ENCODE data around the gene CENPU. TPM values are rescaled to one million over a fixed set of nuclear protein-coding genes. Genes with fewer than 3 reads are reported as not detected.

CENPU gene
- polyA plus RNA-seq, 1 donor from 2014 or later, result 13.0 TPM

- H4K20me1 ChIP-seq (ENCODE audit: insufficient read depth), result no peaks in the 10 kb centered on the region
- no peak overlapping the region for H3K4me2 ChIP-seq (ENCODE audit: low read length)
- H3K27me3 ChIP-seq (ENCODE audit: insufficient read depth, low read depth, low read length), result no peaks in the 10 kb centered on the region
- no peak overlapping the region for H3K9ac ChIP-seq (ENCODE audit: low read length)
- no peaks in the 10 kb centered on the region for H3K36me3 ChIP-seq (ENCODE audit: insufficient read depth, low read length)
- no peak overlapping the region for H2AFZ ChIP-seq (ENCODE audit: low read depth, low read length)
- H3K27ac ChIP-seq (ENCODE audit: low read length), result no peak overlapping the region
- no peak for TF ChIP-seq EZH2 (IDR thresholded peaks at IDR 0.05; ENCODE audit: borderline replicate concordance, insufficient read depth, low read length, poor library complexity, severe bottlenecking)
- TF ChIP-seq POLR2AphosphoS5 (IDR thresholded peaks at IDR 0.05), result no peak
- TF ChIP-seq EP300 (conservative IDR thresholded peaks at IDR 0.05; ENCODE audit: poor library complexity, severe bottlenecking), result no peak
- TF ChIP-seq TAF1 (IDR thresholded peaks at IDR 0.05; ENCODE audit: low read depth), result no peak
- TF ChIP-seq RAD21 (conservative IDR thresholded peaks at IDR 0.05), result no peak
- TF ChIP-seq MXI1 (conservative IDR thresholded peaks at IDR 0.05; ENCODE audit: poor library complexity, severe bottlenecking), result no peak
- no peak for TF ChIP-seq CTCF (IDR thresholded peaks at IDR 0.05; ENCODE audit: poor library complexity, severe bottlenecking)
- TF ChIP-seq REST (IDR thresholded peaks at IDR 0.05; ENCODE audit: borderline replicate concordance), result no peak
- no peak for TF ChIP-seq SMC3 (conservative IDR thresholded peaks at IDR 0.05; ENCODE audit: poor library complexity)
- no peaks in the 10 kb centered on the region for H3F3A ChIP-seq (ENCODE audit: insufficient read depth, low read length, poor library complexity, severe bottlenecking)
- no peaks in the 10 kb centered on the region for H3K9me2 ChIP-seq (ENCODE audit: insufficient read depth, low read length)
- no peaks in the 10 kb centered on the region for H3K79me2 ChIP-seq (replicated peaks; ENCODE audit: insufficient read depth, low read length)
- no peaks in the 10 kb centered on the region for H3K9me3 ChIP-seq (ENCODE audit: low read length)
- no peak overlapping the region for H3K4me3 ChIP-seq (ENCODE audit: low read length)
Measured at GRCh38 chr4:184706453-184706852, 27.4 kb downstream of the CENPU start.

GRCh38 chr4:184705692-184706091 is 28.2 kb downstream of the CENPU start:
- Histone ChIP-seq H3K4me3 (ENCODE audit: low read length) (no peak overlapping the region), H3K9me3 (ENCODE audit: low read length) (no peaks in the 10 kb centered on the region), H3K4me2 (ENCODE audit: low read length) (no peak overlapping the region), H3K27ac (ENCODE audit: low read length) (no peak overlapping the region), H3K36me3 (ENCODE audit: insufficient read depth, low read length) (no peaks in the 10 kb centered on the region), H3K9me2 (ENCODE audit: insufficient read depth, low read length) (no peaks in the 10 kb centered on the region), H3K27me3 (ENCODE audit: insufficient read depth, low read depth, low read length) (no peaks in the 10 kb centered on the region), H3F3A (ENCODE audit: insufficient read depth, low read length, poor library complexity, severe bottlenecking) (no peaks in the 10 kb centered on the region), H3K9ac (ENCODE audit: low read length) (no peak overlapping the region), H3K79me2 (replicated peaks; ENCODE audit: insufficient read depth, low read length) (no peaks in the 10 kb centered on the region), H4K20me1 (ENCODE audit: insufficient read depth) (no peaks in the 10 kb centered on the region), H2AFZ (ENCODE audit: low read depth, low read length) (no peak overlapping the region)
- TF ChIP-seq EP300 (conservative IDR thresholded peaks at IDR 0.05; ENCODE audit: poor library complexity, severe bottlenecking) (no peak), MXI1 (conservative IDR thresholded peaks at IDR 0.05; ENCODE audit: poor library complexity, severe bottlenecking) (no peak), SMC3 (conservative IDR thresholded peaks at IDR 0.05; ENCODE audit: poor library complexity) (no peak)

GRCh38 chr4:184702114-184702513 is 31.8 kb downstream of the CENPU start:
- TF ChIP-seq RAD21 (conservative IDR thresholded peaks at IDR 0.05), result no peak
- TF ChIP-seq REST (IDR thresholded peaks at IDR 0.05; ENCODE audit: borderline replicate concordance), result no peak
- no peak for TF ChIP-seq POLR2AphosphoS5 (IDR thresholded peaks at IDR 0.05)
- no peak for TF ChIP-seq EP300 (conservative IDR thresholded peaks at IDR 0.05; ENCODE audit: poor library complexity, severe bottlenecking)
- Histone ChIP-seq H3K9ac (ENCODE audit: low read length) (no peak overlapping the region), H3K79me2 (replicated peaks; ENCODE audit: insufficient read depth, low read length) (no peaks in the 10 kb centered on the region), H3K4me2 (ENCODE audit: low read length) (no peak overlapping the region), H3K36me3 (ENCODE audit: insufficient read depth, low read length) (no peaks in the 10 kb centered on the region), H3F3A (ENCODE audit: insufficient read depth, low read length, poor library complexity, severe bottlenecking) (no peaks in the 10 kb centered on the region), H3K27ac (ENCODE audit: low read length) (no peak overlapping the region), H3K4me3 (ENCODE audit: low read length) (no peak overlapping the region), H2AFZ (ENCODE audit: low read depth, low read length) (no peak overlapping the region), H3K27me3 (ENCODE audit: insufficient read depth, low read depth, low read length) (no peaks in the 10 kb centered on the region), H3K9me2 (ENCODE audit: insufficient read depth, low read length) (no peaks in the 10 kb centered on the region), H4K20me1 (ENCODE audit: insufficient read depth) (no peaks in the 10 kb centered on the region), H3K9me3 (ENCODE audit: low read length) (no peaks in the 10 kb centered on the region)
